Stimulated activated CD8-positive, alpha-beta memory T cell treated with anti-CD3 and anti-CD28 coated beads, Interleukin-12 subunit alpha, Interleukin-12 subunit beta, amount 100 ng/mL, for 4 hours (primary cell): ENCODE data around the gene HNRNPM.
"Not testable (repeated sequence)": the region's sequence is repeated elsewhere in the genome, so short reads cannot be mapped to it uniquely, and the experiment has no call there.

Experiments used
- DNase-seq: peaks from one replicate; pipeline ENCODE4 v3.0.0-alpha.2; 2020; ENCODE audit warnings: low read depth

HNRNPM gene

GRCh38 chr19:8513036-8513686, 68.4 kb downstream of the HNRNPM start:
- no peak for DNase-seq

DNA sequence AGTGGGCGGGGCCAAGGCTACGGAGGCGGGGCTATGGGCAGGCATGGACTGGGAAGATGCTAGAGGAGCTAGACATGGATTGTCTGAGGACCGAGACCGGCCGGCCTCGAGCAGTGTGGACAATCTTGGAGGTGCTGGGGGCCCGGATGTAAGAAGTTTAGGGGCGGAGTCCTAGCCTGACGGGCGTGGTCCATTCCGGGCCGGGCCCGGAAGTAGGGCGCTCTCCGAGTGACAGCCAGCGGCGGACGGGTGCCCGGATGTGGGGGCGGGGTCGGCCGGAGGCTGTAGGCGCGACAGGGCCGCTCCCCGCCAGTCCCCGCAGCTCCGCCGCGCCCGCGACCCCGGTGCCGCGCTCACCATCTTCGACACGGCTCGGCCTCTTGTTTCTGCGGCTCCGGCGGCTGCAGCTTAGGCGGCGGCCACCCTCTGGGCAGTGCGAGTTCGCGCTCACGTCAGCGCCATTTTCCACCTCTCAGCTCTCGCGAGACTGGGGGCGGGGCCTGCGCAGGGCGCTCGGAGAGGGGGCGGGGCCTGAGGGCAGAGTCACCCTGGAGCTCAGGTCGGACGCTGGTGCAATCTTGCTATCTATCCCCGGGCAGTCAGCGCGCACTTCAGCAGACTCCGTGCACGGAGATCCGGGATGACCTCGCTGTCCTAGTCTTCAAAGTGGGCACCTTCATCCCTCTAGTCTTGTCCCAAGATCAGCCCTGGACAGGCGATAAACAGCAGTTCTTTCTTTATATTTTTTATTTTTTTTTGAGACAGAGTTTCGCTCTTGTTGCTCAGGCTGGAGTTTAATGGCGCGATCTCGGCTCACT, 69.1 kb downstream of the HNRNPM start, which contains the start of gene ZNF414:
Gene ZNF414, minus strand, starts transcription at position 481 of the 818 bp plus-strand sequence. Its CDS starts 121 bp downstream, at position 360.
- peak; percentile 96 for DNase-seq

GRCh38 chr19:8514505-8515009, 69.8 kb downstream of the HNRNPM start:
- DNase-seq = not testable (repeated sequence)

- peak; percentile 13 for DNase-seq
Measured at GRCh38 chr19:8515317-8515716, 70.5 kb downstream of the HNRNPM start.

GRCh38 chr19:8517551-8518442, 73.0 kb downstream of the HNRNPM start:
- peak; percentile 22 for DNase-seq

- no peak for DNase-seq
Measured at GRCh38 chr19:8518536-8518935, 73.8 kb downstream of the HNRNPM start.

GRCh38 chr19:8519388-8519787, 74.6 kb downstream of the HNRNPM start:
- no peak for DNase-seq

DNA sequence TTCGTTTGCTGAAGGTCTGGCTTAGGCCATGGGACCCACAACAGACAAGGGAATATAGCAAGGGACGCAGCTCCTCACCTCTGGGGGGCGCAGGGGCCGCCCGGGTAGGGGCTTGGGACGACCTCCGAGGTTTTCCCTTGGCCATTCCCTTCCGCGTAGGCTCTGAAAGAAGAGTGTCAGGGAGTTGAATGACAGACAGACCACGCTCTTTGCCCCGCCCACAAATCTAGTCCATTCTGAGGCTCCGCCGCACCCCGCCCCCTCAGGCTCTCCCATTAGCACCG, 80.6 kb downstream of the HNRNPM start:
- DNase-seq = no peak

- no peak for DNase-seq
Measured at GRCh38 chr19:8526345-8527091, 81.7 kb downstream of the HNRNPM start.

GRCh38 chr19:8528500-8528899, 83.7 kb downstream of the HNRNPM start:
- no peak for DNase-seq

- DNase-seq = no peak
Measured at GRCh38 chr19:8529369-8530006, 84.7 kb downstream of the HNRNPM start.

GRCh38 chr19:8530061-8530679, 85.4 kb downstream of the HNRNPM start:
- no peak for DNase-seq

- no peak for DNase-seq
Measured at GRCh38 chr19:8531470-8531869, 86.7 kb downstream of the HNRNPM start.

GRCh38 chr19:8532225-8532624, 87.5 kb downstream of the HNRNPM start:
- DNase-seq = no peak

DNA sequence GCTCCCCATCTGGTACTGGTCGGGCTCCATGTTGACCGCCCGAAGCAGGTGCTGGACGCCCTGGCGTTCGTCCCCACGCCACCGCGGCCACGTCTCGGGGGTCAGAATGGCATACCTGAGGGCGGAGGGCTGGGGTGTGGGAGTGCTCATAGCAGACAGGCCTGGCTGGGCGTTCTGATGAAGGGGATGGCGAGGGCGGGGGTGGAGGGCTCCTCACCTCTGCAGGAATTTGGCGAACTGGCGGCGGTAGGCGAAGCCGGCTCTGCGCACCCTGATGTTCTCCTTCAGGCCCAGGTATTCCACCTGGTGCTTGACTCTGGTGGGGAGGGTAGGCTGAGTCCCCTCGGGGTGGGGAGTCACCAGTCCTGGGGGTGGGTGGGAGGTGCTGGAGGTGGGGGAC, 91.5 kb downstream of the HNRNPM start:
- DNase-seq = no peak

DNA sequence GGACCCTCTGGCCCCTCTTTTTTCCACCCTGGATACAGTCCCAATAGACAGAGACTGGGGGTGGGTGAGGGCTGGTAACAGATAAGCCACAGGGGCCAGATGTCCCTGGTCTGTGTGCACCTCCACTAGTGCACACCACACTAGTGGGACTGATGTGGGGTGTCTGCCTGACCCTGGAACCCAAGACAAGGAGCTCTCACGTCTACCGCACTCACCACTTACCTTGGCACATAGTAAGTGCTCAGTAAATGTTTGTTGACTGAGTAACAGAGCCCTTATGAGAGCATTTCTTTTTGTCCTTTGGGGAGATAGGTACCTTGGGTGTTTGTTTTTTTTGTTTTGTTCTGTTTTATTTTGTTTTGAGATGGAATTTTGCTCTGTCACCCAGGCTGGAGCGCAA, 92.3 kb downstream of the HNRNPM start:
- no peak for DNase-seq
